Measurements from ENCODE around the gene CFAP68.

DNA sequence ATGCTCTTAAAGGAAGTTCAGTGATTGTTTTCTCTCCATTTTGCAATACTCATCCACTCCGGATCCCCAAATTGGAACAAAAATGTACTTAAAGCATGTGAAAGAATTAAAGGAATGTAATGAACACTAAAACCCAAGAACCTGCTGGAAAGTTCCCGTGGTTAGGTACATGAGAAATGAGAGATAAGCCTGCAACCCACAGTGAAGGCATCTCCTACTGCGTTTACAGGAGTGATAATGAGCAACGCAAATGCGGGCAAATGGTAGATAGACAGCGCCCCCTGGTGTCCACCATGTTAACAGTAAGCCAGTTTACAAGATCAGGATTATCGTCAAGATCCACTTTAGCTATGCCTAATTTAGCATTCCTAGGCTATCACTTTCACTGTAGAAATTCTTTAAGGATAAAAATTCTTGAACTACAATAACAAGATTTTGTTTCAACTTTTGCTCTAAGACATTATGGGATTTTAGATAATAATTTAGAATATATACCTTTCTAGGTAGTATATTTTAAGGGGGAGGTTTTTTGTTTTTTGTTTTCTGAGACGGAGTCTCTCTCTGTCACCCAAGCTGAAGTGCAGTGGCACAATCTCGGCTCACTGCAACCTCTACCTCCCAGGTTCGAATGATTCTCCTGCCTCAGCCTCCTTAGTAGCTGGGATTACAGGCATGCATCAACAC, 37.8 kb upstream of the CFAP68 start:
- TF ChIP-seq, protein P1, sequence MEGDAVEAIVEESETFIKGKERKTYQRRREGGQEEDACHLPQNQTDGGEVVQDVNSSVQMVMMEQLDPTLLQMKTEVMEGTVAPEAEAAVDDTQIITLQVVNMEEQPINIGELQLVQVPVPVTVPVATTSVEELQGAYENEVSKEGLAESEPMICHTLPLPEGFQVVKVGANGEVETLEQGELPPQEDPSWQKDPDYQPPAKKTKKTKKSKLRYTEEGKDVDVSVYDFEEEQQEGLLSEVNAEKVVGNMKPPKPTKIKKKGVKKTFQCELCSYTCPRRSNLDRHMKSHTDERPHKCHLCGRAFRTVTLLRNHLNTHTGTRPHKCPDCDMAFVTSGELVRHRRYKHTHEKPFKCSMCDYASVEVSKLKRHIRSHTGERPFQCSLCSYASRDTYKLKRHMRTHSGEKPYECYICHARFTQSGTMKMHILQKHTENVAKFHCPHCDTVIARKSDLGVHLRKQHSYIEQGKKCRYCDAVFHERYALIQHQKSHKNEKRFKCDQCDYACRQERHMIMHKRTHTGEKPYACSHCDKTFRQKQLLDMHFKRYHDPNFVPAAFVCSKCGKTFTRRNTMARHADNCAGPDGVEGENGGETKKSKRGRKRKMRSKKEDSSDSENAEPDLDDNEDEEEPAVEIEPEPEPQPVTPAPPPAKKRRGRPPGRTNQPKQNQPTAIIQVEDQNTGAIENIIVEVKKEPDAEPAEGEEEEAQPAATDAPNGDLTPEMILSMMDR (IDR thresholded peaks at IDR 0.05): peak; percentile 83 to 87 (median 86)
- no peak for TF ChIP-seq POLR2A (IDR thresholded peaks at IDR 0.05)
- TF ChIP-seq POLR2AphosphoS5 (IDR thresholded peaks at IDR 0.05): peak in 2 of 4 donors; percentile 5 to 18
- TF ChIP-seq EP300 (IDR thresholded peaks at IDR 0.05): no peak

Measured in sigmoid colon (tissue), 4 donors.